Retina (tissue), 1 donor: ENCODE measurements around the gene NAA40.
A peak's percentile ranks its signal among the peaks of the same experiment; 100 is the strongest.

Source experiments
- DNase-seq: peaks from one replicate; pipeline ENCODE4 v3.0.0-alpha.2; 2016

Gene NAA40

DNA sequence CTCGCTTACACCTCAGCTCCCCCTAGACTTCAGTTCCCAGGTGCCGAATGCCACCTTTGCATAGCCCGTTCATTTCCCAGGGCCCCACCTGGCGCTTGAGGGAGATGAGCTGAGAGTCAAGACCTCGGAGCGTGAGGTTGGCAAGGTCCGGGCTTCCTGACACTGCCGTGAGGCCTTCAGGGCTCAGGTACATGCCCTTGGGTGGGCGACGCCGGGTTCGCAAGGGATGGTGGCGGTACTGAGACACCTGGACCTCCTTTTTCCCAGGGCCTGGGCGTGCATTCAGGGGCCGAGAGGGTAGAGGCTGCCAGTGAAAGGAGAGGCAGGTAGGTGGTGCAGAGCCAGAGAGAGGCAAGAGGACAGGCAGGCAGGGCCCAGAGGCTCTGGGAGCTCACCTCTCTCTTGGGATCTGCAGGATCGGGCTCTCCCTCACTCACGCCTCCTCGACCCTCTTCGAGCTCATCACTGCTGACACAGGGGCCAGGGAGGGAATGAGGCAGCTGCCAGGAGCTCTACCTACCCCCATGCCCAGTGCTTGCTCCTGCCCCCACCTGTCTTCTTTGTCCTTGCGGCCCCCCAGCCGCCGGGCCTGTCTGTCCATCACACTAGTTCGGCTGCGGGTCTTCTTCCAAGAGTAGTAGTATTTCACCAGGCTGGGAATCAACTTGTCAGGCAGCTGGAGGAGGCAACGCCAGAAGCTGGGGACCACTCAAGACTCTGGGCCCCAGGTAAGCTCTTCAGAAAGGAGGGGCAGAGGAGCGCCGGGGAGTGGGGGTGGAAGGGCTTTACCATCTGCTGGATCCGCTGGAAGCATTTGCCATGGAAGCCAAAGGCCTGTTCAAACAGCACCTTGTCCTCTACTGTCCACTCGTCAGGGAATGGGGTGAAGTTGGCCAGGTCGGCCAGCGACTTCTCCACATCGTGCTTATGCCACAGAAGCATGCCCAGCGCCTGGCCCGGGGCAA lies 24.7 kb upstream of the NAA40 start:
- DNase-seq, result no peak

DNA sequence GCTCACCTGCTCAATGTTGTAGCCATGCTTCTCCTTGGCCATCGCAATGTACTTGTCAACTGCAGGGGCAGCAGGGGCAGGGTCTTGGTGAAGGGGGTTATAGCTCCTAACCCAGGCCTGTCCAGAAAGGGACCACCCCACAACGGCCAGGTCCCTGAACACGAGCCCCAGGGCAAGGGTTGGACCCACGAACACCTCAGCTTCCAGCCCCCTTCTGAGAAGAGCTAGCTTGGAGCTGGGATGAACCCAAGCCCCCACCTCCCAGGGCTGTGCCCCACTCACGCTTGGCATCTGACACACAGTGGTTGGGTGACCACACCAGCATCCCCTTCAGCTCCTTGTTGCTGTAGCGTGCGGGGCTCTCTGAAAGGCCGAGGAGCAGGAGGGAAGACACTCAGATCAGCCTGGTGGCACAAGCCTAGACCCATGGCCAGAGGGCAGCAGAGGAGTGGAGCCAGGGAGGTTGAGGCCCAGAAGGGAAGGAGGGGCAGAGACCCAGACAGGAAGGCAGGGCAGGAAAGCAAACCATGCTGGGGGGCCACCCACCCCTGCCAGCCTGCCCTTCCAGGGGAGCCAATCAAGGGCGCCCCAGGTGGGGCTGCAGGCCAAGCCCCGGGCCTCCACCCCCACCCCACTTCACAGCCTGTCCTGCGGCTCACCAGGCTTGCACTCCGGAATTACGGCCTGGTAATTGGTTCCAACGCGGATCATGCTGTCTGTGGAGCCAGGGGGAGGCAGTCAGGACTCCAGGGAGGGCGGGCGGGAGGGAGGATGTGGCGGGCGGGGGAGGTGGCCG lies 23.7 kb upstream of the NAA40 start:
- DNase-seq, result no peak

DNA sequence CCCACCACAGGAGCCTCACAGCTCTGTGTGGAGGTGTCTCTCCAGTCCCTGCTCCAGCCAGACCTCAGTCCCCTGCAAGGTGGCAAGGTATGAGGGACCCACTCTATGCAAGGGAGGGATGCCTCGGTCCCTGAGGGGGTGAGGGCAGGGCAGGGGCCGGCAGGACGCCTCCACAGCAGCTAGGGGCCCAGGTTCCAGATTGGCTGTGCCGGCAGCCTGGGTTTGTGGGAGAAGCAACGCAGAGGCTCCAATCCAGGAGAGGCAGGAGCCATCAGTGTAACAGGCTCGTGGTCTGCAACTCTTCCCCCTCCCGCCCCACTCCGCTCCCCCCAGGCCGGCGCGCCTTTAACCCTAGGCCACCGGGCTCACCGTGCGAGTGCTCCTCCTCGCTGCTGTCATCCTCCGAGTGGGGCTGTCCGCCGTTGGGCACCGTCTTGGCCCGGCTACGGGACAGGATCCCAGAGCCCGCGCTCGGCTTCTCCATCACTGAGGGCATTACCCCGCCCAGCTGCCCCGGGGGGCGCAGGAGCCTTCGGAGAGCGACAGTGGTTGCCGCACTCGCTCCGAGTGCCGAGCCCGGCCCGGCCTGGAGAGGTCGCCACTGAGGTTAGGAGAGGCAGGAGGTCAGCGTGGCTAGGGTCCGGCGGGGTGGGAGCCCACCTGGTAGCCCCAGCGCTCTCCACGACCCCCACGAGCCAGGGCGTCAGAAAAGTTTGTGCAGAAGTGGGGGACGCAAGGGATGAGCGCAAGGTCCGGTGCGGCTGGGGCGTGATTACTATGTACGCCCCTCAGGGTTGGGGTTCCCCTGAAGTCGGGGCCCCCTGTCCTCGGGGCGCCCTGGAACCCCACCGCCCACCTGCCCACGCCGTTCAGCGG lies 22.6 kb upstream of the NAA40 start:
- peak; percentile 91 for DNase-seq

DNA sequence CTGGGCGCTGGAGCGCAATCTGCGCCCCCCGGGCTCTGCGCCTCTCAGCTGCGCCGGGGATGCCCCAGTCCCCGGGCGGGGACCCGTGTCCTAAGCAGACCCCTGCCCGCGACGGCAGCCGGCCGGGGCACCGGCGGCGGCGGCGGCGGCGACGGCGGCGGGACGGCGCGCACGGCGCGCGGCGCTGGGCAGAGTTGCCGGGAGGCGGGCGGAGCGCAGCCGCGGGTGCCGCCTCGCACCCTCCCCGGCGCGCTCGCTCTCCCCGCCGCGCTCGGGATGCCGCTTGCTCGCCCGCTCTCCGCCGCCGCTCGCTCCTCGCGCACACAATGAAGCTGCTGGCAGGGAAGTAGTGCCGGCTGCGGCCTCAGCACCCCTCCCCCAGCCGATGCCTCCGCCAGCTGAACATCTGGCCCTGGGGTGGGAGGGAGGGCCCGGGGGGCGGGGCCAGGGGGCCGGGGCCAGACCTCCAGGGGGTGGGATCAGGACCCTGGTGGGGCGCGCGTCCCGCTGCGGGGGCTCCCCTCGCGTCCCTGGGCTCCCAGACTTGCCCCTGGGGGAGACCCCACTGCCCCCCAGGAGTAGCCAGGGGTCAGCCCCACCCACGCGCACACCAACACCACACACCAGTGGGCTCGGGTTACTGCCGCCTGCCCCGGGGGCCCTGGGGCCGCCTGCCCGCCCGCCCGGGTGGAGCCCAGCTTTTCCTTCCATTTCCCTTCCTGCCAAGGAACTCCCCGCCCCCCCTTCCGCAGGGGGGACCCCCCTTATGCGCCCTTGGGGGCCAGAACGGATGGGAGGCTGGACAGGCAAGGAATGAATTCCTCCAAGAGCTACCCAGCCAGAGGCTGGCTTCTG lies 21.7 kb upstream of the NAA40 start, which contains the start of gene RCOR2:
Gene RCOR2 (minus strand): TSS at position 328 of the 855 bp plus-strand sequence. CDS start 708 bp downstream, outside the sequence.
- DNase-seq, result no peak

DNA sequence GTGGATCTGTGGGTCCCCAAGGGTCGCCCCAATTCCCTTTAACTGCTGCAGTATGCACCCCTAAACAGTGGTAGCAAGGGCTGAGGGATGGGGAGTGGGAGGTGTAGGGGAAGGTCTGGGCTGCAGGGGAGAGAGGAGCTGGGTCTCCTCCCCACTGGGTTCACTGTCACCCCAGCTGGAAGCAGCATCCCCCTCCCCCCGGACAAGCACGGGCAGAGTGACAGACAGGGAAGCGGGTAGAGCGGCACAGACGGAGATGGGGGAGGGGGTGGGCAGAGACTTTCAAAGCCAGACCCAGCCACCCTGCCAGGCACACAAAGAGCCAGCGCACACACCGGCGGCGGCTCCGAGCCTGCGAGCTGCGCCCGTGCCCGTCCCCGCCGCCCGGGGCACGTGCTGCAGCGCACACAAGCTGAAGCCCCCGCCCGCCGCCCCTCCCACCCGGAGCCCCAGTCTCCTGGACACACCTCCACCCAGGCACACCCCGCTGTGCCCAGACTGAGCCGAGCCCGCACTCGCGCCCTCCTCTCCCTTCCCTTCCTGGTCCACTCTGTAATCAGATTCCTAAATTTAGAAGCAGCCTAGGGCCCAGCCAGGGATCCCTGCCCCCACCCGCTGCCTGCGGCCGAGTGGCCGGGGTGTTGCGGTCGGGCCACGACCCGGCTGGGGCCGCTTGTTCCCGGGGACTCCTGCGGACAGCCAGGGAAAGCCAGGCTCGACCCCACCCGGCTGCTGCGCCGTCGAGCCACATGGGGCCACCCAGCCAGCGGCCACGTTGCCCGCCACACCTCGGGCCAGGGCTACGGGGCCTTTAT lies 20.9 kb upstream of the NAA40 start:
- peak; percentile 92 for DNase-seq

DNA sequence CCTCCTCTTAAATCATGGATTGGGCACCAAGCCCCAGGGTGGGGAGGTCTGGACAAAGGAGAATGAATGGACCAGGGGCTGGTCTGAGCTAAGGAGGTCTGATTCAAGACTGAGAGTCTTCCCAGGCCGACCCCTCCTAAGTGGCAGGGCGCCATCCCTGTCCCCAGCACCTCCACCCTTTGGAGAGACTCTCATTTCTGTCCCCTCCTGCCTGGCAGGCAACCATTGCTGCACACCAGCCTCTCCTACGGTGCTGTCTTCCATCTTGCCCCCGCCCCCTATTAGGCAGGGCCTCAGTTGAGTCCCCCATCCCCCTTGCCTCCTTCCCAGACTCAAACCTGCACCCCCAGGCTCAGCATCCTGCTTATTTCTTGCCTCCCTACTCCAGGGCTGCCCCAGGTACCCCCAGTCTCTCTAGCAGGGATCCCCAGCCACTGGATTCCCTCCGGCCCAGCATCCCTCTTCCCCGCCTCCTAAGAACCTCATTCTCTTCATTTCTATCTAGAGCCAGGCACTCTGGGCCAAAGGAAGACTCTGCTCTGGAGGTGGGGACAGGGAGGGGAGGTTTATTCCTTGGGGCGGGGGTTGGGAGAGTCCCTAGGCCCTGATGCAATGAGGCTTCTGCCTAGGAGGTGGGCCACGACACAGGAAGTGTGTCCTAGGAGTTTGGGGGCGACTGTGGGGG lies 20.2 kb upstream of the NAA40 start:
- peak; percentile 83 for DNase-seq

DNA sequence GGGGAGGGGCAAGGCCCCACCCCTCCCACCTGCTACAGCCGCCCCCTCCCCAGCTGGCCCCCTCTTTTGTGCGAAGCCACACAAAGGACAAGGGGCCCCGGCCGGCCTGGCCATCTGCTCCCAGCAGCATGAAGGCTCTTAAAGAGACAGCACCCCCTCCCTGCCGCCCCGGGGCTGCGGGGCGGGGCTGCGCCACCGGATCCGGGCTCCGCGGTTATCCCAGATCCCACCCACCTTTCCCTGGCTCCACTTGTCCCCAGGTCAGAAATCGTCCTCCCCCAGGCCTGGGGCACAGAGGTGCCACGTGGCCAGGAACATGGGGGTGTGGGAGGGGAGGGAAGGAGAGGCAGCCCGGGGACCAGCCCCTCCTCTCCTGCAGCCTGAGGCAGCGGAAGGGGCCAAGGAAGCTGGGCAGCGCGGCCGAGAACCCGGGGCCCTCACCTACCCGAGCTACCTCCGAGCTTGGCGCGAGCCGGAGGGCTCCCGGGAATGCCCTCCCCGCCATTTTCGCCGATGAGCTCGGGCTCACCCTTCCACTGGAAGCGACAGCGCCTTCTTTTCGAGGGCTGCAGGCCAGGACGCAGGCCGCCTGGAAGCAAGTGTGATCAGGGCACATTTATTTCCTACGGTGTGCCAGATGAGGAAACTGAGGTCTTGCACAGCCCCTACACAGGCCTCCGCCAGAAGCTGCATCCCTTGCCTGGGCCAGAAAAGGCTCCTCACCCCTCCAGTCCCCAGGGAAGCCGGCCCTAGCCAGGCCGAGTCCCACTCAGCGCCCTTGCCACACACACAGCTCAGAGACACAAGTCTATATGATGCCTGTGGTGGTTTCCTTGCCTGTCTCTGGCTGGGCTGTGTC lies 19.3 kb upstream of the NAA40 start:
- peak; percentile 89 for DNase-seq

DNA sequence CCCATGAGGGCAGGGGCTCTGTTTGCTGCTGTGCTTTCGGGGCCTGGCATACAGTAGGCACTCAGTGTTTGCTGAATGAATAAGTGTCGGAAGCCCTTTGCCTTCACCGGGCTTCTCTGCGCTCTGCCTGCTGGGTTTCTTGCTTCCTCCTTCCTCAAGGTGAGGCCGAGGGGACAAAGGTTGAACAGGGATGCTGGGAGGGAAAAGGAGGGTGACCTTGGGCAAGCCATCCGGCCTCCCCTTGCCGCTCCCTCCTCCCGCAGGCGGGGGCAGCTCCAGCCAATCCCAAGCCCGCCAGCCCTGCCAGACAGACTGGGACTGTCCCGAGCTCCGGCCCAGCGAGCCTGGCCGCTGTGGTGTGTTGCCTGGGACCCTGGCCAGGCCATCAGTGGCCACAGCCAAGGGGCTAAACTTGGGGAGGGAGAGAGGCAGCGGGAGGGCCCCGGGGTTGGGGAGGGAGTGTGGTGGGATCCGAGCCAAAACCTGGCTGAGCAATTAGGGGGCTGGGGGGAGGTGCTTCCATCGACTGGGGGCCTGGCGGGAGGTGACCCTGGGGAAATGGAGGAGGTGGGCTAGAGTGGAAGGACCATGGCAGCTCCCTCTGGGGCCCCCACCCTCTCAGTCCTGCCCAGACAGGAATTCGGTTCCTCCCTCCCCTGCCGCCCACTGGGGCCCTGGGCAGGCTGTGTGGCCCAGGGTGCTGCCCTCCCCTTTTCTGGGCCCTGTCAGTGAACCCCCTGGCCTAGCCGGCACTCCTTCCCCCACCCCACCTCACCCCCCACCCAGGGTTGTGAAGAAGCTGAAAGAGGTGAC lies 18.5 kb upstream of the NAA40 start:
- DNase-seq, result peak; percentile 69

DNA sequence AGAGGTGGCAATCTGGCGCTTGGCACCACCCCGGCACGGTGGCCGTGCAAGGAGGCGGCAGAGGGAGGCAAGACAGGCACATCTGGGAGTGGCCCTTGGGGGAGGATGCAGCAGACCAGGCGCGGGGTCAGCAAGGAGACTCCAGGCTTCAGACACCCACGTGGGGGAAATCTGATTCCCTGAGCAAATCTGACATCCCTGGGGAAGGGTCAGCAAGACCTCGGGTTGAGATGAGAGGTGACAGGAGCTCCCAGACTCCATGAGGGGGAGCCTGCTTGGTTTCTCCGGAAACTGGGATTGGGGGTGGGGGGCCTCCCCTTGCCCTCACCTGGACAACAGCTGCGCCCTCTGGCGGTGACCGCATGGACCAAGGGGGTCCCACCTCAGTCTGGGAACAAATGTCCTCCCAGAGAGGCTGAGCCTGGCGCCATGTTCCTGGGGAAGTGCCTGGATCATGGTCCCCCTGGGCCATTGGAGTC lies 17.8 kb upstream of the NAA40 start:
- DNase-seq, result peak; percentile 72

DNA sequence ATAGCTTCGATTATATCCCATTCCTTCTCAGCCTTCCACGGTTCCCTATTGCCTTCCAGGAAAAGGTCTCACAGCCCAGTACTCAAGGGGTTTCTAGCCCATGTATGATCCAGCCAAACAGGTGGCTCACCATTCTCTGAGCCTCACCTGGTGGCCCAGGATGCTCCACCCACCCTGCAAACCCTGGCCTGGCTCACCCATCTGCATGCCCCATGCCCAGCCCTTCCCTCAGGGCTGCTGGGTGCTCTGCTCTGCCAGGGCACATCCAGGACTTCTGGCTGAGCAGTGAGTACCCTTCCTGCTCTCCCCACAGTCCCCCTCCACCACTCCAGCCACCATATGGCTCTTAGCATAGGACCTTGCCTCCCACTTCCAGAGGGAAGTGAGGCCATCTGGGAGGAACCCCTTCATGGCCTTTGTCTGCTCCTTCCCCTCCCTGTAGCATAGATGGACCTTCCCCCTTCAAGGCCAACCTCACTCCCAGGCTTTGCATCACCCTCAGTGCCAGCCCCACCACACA lies 16.1 kb upstream of the NAA40 start:
- no peak for DNase-seq

DNA sequence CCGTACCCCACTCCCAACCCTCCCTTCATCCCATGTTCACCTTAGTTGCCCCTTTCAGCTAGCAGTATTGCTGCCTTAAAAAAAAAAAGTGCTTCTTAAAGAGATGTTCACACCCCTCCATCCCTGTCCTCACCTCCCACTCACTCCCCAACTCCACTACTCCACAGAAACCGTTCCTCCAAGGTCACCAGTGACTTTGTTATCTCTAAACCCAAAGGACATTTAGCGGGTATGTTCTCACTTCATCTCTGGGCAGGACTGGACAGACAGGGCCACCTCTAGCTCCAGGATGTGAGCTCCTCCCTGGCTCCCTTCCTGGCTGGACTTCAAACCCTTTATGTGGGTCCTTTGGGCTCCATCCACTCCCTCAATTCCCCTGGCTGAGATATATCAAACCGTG lies 15.5 kb upstream of the NAA40 start:
- DNase-seq, result no peak

DNA sequence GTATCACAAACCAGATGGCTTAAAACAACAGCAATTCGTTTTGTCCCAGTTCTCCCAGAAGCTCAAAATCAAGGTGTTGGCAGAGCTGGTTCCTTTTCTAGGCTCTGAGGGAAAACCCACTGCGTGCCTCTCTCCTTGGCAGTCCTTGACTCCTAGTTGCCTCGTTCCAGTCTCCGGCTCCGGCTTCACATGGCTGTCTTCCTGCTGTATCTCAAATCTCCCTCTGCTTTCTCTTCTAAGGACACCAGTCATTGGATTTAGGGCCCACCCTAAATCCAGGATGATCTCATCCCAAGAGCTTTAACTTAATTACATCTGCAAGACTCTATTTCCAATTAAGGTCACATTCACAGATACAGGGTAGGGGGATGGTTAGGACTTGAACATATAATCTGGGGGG lies 9.2 kb upstream of the NAA40 start:
- no peak for DNase-seq

DNA sequence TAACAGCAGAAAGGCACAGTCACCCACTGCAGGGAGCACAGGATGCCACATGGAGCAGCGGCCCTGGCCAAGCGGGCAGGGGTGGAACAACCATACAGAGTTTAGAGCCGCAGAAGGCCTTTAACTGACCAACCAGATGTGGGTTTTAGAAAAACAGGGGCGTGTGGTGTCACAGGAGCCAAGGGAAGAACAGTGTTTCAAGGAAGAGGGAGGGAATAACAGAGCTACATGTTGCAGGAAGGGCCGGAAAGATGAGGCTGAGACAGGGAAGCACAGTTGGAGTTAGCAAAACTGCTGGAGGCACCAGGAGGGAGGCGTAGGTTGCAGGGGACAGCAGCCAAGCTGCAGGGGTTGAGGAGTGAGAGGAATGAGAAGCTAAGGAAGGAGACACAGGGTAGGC lies 7.8 kb upstream of the NAA40 start:
- no peak for DNase-seq

DNA sequence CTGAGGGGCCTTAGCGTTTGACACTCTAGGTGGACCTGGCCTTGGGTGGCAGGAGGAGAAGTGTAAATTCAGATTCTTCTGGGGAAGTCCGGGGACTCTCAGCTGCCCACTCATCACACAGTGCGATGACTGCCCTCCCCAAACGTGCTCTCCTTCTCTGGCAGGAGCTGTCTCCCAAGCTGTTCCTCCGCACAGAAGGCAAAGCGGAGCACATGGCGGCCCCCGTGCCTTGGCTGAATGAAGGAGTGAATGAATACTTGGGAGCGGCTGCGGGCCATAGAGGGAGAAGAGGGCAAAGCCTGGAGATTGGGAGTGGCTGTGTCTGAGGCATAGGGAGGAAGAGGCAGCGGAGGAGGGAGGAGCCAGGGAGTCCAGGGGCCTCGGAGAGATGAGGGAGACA lies 6.9 kb upstream of the NAA40 start:
- DNase-seq, result no peak

DNA sequence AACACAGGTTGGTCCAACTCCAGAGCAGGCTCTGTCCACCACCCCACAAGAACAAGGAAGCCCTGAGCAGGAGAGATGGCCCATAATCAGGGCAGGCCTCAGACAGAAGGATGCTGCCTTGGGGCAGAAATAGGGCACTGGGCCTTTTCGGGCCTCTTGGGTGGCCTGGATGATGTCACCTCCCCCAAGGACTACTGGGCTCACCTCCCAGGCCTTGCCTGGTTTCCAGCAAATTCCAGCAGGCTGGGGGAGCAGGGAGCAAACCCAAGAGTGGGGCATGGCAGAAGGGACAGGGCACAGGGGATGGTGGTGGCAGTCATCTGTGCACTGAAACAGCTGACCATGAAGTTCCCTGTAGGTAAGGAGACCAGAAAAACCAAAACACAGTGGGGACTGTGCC lies 5.3 kb upstream of the NAA40 start:
- DNase-seq, result no peak

DNA sequence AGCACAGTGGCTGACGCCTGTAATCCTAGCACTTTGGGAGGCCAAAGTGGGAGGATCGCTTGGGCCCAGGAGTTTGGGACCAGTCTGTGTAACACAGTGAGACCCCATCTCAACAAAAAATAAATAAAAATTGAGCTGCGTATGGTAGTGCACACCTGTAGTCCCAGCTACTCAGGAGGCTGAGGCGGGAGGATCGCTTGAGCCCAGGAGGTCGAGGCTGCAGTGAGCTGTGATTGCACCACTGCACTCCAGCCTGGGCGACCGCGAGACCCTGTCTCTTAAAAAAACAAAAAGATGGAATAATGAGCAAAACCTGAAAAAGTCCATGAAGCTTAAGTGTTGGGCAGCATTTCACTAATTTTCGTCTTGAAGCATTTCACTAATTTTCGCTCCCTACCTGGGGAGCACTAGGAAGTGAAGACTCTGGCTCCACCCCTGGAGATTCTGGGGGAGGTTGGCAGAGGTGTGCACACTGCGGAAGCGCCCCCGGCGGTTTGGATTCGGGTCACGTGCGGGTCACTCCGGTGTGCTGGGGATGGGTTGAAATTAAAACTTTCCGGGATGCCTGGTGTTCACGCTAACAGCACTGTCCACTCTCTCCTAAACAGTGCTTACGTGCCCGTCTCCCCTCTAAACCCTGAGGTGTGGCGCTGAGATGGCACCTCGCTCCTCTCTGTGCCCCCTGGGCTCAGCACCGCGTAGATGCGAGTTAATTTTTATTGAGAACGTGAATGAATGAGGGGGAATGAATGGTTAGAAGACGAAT lies 906 bp upstream of the NAA40 start:
- DNase-seq, result no peak

DNA sequence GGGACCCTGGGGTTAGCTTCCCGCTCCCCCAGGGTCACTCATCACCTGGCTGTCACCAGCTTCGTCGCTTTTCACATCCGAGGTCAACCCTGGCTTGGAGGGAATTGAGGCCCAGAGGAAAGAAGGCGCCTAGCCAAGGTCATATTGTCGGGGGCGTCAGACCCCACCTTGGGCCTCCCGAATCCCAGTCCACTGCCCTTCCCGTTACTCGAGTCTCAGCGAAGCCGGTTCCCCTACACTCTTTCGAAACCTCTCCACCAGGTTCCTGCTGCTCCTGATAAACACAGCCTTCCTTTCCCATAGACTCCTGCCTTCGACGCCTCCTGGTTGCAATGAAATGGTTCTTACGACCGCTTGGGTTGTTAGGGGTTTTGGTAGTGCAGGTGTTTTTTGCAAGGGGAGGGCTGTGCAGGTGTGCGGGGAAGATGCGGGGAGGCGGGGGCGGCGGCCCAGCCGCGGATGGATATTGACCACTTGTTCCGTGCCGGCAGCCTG lies 642 bp downstream of the NAA40 start:
- DNase-seq, result peak; percentile 35
